Vagina (tissue), 2 donors: ENCODE measurements around the gene GALNT9.

Experiments
- CTCF ChIP-seq, 3 experiments: fragments of 450-650 bp in 2 of 3; fragments of 200-600 bp in 1 of 3; sonication (generic) in 1 of 3; IDR thresholded peaks; one replicate each; pipeline ENCODE4 v1.5.1; 2017 to 2019; ENCODE audit warnings: antibody characterized with exemption in 3 of 3, mild to moderate bottlenecking in 2 of 3, moderate library complexity in 2 of 3
- POLR2A ChIP-seq, 2 donors: fragments of 450-650 bp; IDR thresholded peaks; one replicate each; pipeline ENCODE4 v1.6.1; 2017; ENCODE audit warnings: antibody characterized with exemption in 2 of 2, mild to moderate bottlenecking in 2 of 2, moderate library complexity in 2 of 2
- POLR2AphosphoS5 ChIP-seq, 2 donors: sonication (generic); formaldehyde crosslinking; IDR thresholded peaks; one replicate each; pipeline ENCODE4 v1.9.0; 2017; ENCODE audit warnings: antibody characterized with exemption in 2 of 2, mild to moderate bottlenecking in 2 of 2, low read depth in 1 of 2; ENCODE audit not compliant: insufficient read depth in 1 of 2

GRCh38 chr12:132257206-132257954, 72.0 kb downstream of the GALNT9 start:
- TF ChIP-seq CTCF (IDR thresholded peaks at IDR 0.05) (no peak), POLR2A (IDR thresholded peaks at IDR 0.05) (no peak), POLR2AphosphoS5 (IDR thresholded peaks at IDR 0.05; ENCODE audit: insufficient read depth in 1 of 2, low read depth in 1 of 2) (no peak)
